Measurements from ENCODE around the gene PANK1. TPM values are rescaled to one million over a fixed set of nuclear protein-coding genes. Genes with fewer than 3 reads are reported as not detected.

Gene PANK1
- total RNA-seq, 1 donor from 2014 or later: 38.0 TPM

DNA sequence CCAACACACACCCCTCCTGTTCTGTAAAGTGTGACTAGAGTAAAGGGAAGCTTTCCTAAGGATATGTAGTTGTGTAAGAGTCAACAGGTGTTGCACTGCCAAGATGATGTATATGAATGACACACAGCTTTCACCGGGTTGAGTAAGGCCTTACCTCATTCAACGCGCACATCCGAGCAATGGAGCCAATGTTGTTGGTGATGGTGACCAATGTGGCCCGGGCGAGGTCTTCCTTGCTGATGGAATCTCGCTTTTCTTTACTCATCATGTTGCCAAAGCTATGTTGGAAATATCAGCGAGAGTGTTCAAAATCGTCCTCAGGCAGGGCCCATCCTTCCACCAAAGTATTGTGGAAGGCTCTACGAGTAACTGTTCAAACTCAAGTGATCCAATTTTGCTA, 52.0 kb downstream of the PANK1 start:
- Histone ChIP-seq H4K20me1 (ENCODE audit: low read depth) (no peaks in the 10 kb centered on the region), H3K27me3 (no peaks in the 10 kb centered on the region), H3K4me3 (no peak overlapping the region), H3K79me2 (ENCODE audit: low read depth) (no peaks in the 10 kb centered on the region), H3F3A (ENCODE audit: low read depth) (no peaks in the 10 kb centered on the region), H3K4me1 (no peaks in the 10 kb centered on the region), H3K9me3 (ENCODE audit: low read depth) (no peaks in the 10 kb centered on the region), H3K27ac (no peak overlapping the region), H3K4me2 (no peak overlapping the region), H3K36me3 (peaks cover 11% of the 10 kb centered on the region), H3K9ac (no peak overlapping the region), H2AFZ (replicated peaks) (no peak overlapping the region)
- Mint-ChIP-seq H3K4me3 (no peak overlapping the region), H3K36me3 (peaks cover 42% of the 10 kb centered on the region), H3K4me1 (peaks cover 25% of the 10 kb centered on the region), H3K27me3 (ENCODE audit: insufficient read depth, low read depth) (no peaks in the 10 kb centered on the region), H3K27ac (no peak overlapping the region), H3K9me3 (no peaks in the 10 kb centered on the region)
- TF ChIP-seq EZH2phosphoT487 (IDR thresholded peaks at IDR 0.05) (no peak), EZH2 (IDR thresholded peaks at IDR 0.05) (no peak)
- TF ChIP-seq, protein P1, sequence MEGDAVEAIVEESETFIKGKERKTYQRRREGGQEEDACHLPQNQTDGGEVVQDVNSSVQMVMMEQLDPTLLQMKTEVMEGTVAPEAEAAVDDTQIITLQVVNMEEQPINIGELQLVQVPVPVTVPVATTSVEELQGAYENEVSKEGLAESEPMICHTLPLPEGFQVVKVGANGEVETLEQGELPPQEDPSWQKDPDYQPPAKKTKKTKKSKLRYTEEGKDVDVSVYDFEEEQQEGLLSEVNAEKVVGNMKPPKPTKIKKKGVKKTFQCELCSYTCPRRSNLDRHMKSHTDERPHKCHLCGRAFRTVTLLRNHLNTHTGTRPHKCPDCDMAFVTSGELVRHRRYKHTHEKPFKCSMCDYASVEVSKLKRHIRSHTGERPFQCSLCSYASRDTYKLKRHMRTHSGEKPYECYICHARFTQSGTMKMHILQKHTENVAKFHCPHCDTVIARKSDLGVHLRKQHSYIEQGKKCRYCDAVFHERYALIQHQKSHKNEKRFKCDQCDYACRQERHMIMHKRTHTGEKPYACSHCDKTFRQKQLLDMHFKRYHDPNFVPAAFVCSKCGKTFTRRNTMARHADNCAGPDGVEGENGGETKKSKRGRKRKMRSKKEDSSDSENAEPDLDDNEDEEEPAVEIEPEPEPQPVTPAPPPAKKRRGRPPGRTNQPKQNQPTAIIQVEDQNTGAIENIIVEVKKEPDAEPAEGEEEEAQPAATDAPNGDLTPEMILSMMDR (IDR thresholded peaks at IDR 0.05): no peak
- no peak for DNase-seq (ENCODE audit: low spot score)

DNA sequence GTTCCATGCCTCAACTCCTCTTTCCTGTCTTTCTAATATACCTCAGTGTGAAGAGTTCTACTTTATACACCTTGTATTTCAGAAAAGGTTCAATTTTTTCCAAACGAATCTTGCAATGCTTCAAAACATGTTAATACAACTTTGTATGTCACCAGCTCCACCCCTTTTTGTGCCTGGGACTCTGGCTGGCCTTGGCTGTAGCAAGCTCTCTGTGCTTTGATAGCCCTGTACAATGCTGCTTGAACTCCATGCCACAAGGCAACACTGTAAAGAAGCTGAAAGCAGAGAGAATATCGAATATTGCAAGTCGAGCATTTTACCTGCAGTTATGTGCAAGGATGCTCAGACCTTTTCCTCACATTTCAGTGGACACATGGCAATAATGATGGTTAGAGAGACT, 52.5 kb downstream of the PANK1 start:
- Mint-ChIP-seq H3K27me3 (ENCODE audit: insufficient read depth, low read depth) (no peaks in the 10 kb centered on the region), H3K27ac (no peak overlapping the region), H3K4me3 (no peak overlapping the region), H3K36me3 (peaks cover 46% of the 10 kb centered on the region), H3K9me3 (no peaks in the 10 kb centered on the region), H3K4me1 (peaks cover 25% of the 10 kb centered on the region)
- no peaks in the 10 kb centered on the region for H3F3A ChIP-seq (ENCODE audit: low read depth)
- TF ChIP-seq EZH2 (IDR thresholded peaks at IDR 0.05) (no peak), EZH2phosphoT487 (IDR thresholded peaks at IDR 0.05) (no peak)
- TF ChIP-seq, protein P1 (IDR thresholded peaks at IDR 0.05): no peak
- H3K4me3 ChIP-seq: no peak overlapping the region
- H4K20me1 ChIP-seq (ENCODE audit: low read depth): no peaks in the 10 kb centered on the region
- H3K4me2 ChIP-seq: no peak overlapping the region
- DNase-seq (ENCODE audit: low spot score): no peak
- H3K4me1 ChIP-seq: no peaks in the 10 kb centered on the region
- H3K27me3 ChIP-seq: no peaks in the 10 kb centered on the region
- peaks cover 10% of the 10 kb centered on the region for H3K36me3 ChIP-seq
- H2AFZ ChIP-seq (replicated peaks): no peak overlapping the region
- H3K9me3 ChIP-seq (ENCODE audit: low read depth): no peaks in the 10 kb centered on the region
- H3K27ac ChIP-seq: no peak overlapping the region
- no peaks in the 10 kb centered on the region for H3K79me2 ChIP-seq (ENCODE audit: low read depth)
- no peak overlapping the region for H3K9ac ChIP-seq

DNA sequence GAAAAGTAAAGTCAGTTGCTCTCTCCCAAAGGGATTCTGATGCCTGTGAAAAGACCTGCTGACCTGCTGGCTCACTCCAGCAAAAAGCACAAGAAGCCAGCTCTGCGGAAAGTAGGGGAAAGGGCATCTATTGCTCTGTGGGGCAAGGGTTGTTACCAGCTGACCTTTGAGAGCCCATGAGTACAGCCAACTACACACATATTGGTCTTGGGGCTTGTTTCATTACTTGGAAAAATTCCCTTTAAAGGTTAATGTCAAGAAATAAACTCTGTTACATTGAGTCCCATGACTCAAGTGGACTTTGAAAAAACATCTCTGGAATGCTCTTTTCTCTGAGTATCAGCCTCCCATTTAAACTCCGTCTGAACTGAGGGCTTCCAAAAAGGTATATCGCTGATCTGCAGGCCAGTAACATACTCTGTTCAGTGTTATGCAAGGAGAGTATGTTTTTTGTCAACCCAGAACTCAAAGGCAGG, 53.2 kb downstream of the PANK1 start:
- H3K9ac ChIP-seq: no peak overlapping the region
- H3K4me1 ChIP-seq: no peaks in the 10 kb centered on the region
- no peak overlapping the region for H3K4me3 Mint-ChIP-seq
- H3K27ac Mint-ChIP-seq: peak overlapping the region; percentile 24
- H2AFZ ChIP-seq (replicated peaks): no peak overlapping the region
- H4K20me1 ChIP-seq (ENCODE audit: low read depth): no peaks in the 10 kb centered on the region
- DNase-seq (ENCODE audit: low spot score): no peak
- H3K4me3 ChIP-seq: no peak overlapping the region
- no peaks in the 10 kb centered on the region for H3K79me2 ChIP-seq (ENCODE audit: low read depth)
- H3K4me2 ChIP-seq: no peak overlapping the region
- peaks cover 48% of the 10 kb centered on the region for H3K36me3 Mint-ChIP-seq
- peaks cover 25% of the 10 kb centered on the region for H3K4me1 Mint-ChIP-seq
- H3K36me3 ChIP-seq: peaks cover 8% of the 10 kb centered on the region
- H3F3A ChIP-seq (ENCODE audit: low read depth): no peaks in the 10 kb centered on the region
- TF ChIP-seq EZH2phosphoT487 (IDR thresholded peaks at IDR 0.05): no peak
- TF ChIP-seq, protein P1 (IDR thresholded peaks at IDR 0.05): no peak
- no peak for TF ChIP-seq EZH2 (IDR thresholded peaks at IDR 0.05)
- H3K27me3 ChIP-seq: no peaks in the 10 kb centered on the region
- H3K9me3 ChIP-seq (ENCODE audit: low read depth): no peaks in the 10 kb centered on the region
- peak overlapping the region; percentile 23 for H3K27ac ChIP-seq
- H3K27me3 Mint-ChIP-seq (ENCODE audit: insufficient read depth, low read depth): no peaks in the 10 kb centered on the region
- no peaks in the 10 kb centered on the region for H3K9me3 Mint-ChIP-seq
